ENCODE data around the gene BCAS3.

- TF ChIP-seq POLR2A (IDR thresholded peaks at IDR 0.05; ENCODE audit: low read length): no peak
- no peak for TF ChIP-seq GATA1 (IDR thresholded peaks at IDR 0.05; ENCODE audit: low read depth, low read length)
These were observed 38.7 kb upstream of the BCAS3 start for GRCh38 chr17:60639019-60639330.

Measured in erythroblast (primary cell).